T47D (cell line): Measurements from ENCODE around the gene SF3B6.
"Not testable (repeated sequence)": the region's sequence is repeated elsewhere in the genome, so short reads cannot be mapped to it uniquely, and the experiment has no call there.

Source experiments
- DNase-seq, 2 experiments: peaks; one replicate each; pipeline versions ENCODE4 v3.0.0 to v3.0.0-alpha.2; 2011 to 2012; ENCODE audit warnings: low read depth in 1 of 2, low spot score in 1 of 2
- JUND ChIP-seq: IDR thresholded peaks from 2 replicates; pipeline ENCODE4 v1.6.1; 2012; ENCODE audit warnings: low read depth
- in situ Hi-C: cut with HindIII; loops from 2 replicates; pipeline ENCODE4 v1.10.0; 2016; ENCODE audit warnings: low sequenced_read_pairs, low pct_unique_long_range_greater_than_20kb

The SF3B6 gene

DNA sequence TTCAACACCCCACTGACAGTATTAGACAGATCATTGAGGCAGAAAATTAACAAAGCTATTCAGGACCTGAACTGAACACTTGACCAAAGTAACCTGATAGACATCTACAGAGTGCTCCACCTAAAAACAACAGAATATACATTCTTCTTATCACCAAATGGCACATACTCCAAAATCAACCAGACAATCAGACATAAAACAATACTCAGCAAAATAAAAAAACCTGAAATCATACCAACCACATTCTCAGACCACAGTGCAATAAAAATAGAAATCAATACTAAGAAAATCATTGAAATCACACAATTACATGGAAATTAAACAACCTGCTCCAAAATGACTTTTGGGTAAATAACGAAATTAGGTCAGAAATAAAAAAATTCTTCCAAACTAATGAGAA is 31.2 kb upstream of the SF3B6 start:
- in situ Hi-C loops = no loop called here
- no peak for TF ChIP-seq JUND
- DNase-seq = no peak

DNA sequence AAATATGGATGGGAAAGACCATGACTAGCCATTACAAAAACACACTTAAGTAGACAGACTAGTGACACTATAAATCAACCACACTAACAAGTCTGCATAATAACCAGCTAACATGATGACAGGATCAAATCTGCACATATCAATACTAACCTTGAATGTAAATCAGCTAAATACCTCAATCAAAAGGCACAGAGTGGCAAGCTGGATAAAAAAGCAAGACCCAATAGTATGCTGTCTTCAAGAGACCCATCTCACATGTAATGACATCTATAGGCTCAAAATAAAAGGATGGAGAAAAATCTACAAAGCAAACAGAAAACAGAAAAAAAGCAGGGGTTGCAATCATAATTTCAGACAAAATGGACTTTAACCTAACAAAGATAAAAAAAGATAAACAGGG is 30.7 kb upstream of the SF3B6 start:
- no peak for TF ChIP-seq JUND
- in situ Hi-C loops = no loop called here
- no peak for DNase-seq

DNA sequence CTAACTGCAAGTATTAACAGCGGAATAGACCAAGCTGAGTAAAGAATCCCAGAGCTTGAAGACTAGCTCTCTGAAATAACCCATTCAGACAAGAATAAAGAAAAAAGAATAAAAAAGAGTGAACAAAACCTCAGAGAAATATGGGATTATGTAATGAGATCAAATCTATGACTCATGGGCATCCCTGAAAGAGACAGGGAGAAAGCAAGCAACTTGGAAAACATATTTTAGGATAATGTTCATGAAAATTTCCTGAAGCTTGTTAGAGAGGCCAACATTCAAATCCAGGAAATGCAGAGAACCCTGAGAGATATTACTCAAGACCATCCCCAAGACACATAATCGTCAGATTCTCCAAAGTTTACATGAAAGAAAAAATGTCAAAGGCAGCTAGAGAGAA is 29.7 kb upstream of the SF3B6 start:
- DNase-seq = no peak
- no peak for TF ChIP-seq JUND
- in situ Hi-C loops = no loop called here

DNA sequence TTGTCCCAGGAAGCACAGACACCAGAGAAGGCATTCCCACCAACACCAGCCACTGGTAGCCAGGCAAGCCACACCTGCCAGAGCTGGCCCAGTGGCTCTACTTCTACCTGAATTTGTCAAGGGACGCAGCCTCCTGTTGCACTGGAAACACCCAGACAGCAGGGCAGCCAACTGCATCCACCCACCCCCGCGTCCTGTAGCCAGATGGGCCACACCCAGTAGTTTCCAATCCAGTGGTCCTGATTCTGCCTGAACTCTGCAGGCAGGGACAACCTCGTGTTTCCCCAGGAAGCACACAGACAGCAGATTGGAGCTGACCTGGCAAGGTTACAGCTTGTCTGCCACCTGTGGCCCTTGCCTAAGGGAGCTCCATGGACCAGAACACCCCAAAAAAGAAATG is 28.8 kb upstream of the SF3B6 start:
- TF ChIP-seq JUND = no peak
- in situ Hi-C loops = no loop called here
- no peak for DNase-seq

DNA sequence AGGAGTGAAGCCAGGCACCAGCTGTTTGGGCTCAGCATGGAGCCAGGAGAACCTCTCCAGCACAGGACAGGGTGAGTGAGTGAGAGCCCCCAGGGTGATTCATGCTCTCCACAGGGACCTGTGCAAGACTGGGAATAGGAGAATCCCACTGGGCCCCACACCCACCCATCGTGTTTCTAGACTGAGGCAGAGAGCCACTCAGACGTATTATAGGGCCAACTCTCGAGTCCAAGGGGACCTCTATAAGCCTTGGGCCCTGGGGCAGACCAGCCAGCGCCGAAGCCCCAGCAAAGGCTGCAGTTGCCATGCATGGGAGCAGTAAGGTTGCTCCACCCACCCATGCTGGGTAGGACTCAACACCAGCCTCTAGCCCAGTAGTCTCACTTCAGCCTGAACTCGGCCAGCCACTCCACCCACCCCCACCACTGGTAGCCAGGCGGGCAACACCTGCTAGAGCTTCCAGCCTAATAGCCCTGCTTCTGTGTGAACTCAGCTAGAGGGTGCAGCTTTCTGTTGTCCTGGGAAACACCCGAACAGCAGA is 28.1 kb upstream of the SF3B6 start:
- in situ Hi-C loops = no loop called here
- TF ChIP-seq JUND = no peak

DNA sequence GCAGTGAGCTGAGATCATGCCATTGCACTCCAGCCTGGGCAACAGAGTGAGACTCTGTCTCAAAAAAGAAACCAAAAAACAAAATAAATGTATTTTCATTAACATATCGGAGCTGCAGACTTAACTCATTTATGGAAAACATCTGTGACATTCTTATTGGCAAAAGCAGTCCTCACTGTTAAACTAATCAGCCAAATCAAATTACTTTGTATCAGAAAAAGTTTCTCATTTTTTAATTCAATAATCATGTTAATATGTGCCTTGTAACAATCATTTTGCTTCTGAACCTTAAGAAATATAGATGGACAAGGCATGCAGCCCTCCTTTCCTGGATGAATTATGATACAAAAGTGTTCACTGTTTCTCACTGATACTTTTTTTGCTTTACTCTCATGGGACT is 26.6 kb upstream of the SF3B6 start:
- in situ Hi-C loops = no loop called here
- no peak for DNase-seq
- no peak for TF ChIP-seq JUND

More for the DNA sequence above, 28.1 kb upstream of the SF3B6 start:
- no peak for DNase-seq

DNA sequence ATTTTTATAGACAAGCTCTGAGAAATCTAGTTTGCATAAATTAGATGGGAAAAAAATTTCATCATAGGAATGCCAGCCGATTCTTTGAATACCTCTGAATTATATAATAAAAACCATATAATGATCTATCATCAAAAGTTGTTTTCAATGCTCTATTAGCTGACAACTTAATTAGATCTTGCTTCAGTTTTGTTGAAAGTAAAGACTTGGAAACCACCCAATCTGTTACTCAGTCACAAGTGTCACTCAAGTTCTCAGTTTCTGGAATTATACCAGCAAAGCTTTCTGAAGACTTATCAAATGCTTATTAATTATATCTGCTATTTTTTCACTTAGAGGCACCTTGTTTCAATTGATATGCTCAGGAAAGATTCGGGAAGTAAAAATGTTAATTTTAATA is 25.9 kb upstream of the SF3B6 start:
- in situ Hi-C loops = no loop called here
- no peak for DNase-seq
- no peak for TF ChIP-seq JUND

DNA sequence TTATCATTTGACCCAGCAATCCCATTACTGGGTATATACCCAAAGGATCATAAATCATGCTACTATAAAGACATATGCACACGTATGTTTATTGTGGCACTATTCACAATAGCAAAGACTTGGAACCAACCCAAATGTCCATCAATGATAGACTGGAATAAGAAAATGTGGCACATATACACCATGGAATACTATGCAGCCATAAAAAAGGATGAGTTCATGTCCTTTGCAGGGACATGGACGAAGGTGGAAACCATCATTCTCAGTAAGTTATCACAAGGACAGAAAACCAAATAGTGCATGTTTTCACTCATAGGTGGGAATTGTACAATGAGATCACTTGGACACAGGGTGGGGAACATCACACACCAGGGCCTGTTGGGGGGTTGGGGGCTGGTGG is 24.6 kb upstream of the SF3B6 start:
- DNase-seq, in situ Hi-C loops: not testable (repeated sequence)

DNA sequence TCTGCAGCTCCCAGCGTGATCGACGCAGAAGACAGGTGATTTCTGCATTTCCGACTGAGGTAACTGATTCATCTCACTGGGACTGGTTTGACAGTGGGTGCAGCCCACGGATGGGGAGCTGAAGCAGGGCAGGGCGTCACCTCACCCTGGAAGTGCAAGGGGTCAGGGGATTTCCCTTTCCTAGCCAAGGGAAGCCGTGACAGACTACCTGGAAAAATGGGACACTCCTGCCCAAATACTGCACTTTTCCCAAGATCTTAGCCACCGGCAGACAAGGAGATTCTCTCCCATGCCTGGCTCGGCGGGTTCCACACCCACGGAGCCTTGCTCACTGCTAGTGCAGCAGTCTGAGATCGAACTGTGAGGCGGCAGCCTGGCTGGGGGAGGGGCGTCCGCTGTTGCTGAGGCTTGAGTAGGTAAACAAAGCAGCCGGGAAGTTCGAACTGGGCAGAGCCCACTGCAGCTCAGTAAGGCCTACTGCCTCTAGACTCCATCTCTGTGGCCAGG is 19.1 kb upstream of the SF3B6 start:
- in situ Hi-C loops, DNase-seq: not testable (repeated sequence)

DNA sequence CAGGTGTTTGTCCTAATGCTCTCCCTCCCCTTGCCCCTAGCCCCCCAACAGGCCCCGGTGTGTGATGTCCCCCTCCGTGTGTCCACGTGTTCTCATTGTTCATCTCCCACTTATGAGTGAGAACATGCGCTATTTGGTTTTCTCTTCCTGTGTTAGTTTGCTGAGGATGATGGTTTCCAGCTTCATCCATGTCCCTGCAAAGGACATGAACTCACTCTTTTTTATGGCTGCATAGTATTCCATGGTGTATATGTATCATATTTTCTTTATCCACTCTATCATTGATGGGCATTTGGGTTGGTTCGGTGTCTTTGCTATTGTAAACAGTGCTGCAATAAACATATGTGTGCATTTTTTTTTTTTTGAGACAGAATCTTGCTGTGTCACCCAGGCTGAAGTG is 17.1 kb upstream of the SF3B6 start:
- DNase-seq, in situ Hi-C loops: not testable (repeated sequence)

DNA sequence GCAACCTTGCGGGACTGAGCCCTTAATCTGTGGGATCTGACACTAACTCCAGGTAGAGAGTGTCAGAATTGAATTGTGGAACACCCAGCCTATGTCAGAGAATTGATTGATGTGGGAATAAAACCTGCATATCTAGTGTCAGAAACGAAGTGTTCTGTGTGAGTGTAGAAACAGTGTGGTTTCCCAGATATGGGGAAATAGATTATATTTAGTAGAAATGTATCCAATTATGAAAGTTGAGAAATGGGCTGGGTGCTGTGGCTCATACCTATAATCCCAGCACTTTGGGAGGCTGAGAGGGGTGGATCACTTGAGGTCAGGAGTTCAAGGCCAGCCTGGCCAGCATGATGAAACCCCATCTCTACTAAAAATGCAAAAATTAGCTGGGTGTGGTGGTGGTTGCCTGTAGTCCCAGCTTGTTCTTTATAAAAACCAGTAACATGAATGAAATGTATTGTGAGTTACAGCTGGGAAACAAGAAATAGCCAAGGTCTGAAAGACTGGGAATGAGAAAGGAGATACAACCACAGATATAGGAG is 12.8 kb upstream of the SF3B6 start:
- in situ Hi-C loops = no loop called here
- no peak for DNase-seq

DNA sequence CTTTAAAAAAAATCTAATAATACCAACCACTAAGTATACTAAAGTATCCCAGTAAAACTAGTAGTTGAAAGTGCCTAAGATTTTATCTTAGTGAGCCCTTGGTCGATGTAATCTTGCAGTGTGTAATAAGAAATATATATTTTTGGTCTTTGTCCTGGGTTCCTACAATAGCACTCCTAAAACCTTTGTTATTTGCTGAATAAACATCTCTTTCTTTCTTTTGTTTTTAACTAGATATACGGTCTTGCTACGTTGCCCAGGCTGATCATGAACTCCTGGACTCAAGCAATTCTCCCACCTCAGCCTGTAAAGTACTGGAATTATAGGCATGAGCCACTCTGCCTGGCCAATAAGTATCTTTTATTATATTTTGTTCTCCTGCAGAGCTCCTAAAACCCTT is 10.9 kb upstream of the SF3B6 start:
- TF ChIP-seq JUND = no peak
- no peak for DNase-seq
- in situ Hi-C loops = no loop called here

More for the DNA sequence above, 12.8 kb upstream of the SF3B6 start:
- no peak for TF ChIP-seq JUND

DNA sequence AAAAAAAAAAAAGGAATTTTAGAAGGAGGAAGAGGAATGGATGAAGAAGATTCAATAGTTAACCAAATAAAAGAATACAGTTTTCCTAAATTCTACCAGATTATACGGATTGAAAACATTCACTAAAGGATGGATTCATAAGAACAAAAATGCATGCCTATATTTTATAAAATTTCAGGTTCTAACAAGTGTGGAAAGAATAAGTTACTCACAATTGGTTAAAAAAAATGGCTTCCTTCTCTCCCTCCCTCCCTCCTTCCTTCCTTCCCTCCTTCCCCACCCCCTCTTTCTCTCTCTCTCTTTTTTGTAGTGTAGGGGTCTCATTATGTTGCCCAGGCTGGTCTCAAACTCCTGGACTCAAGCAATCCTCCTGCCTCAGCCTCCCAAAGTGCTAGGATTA is 10.1 kb upstream of the SF3B6 start:
- no peak for TF ChIP-seq JUND
- DNase-seq = no peak
- in situ Hi-C loops = no loop called here

DNA sequence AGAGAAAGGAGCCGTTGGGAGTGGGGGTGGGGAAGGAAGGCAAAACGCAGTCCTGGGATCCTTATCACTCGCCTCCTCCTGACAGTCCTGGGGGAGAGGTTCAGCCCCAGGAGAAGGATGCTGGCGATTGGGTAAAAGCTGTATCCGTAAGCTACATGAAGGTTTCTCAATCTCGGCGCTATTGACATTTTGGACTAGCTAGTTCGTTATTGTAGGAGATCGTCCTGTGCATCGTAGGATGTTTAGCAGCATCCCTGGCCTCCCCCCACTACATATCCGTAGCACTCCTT is 9.0 kb upstream of the SF3B6 start:
- no peak for TF ChIP-seq JUND
- in situ Hi-C loops = no loop called here
- no peak for DNase-seq
